GM12878 (cell line): Measurements from ENCODE around the gene SLC10A1. TPM values are rescaled to one million over a fixed set of nuclear protein-coding genes. Genes with fewer than 3 reads are reported as not detected.

ENCODE experiments used
- ATAC-seq: fragments of 200-7000 bp; cut with Tn5 transposase; 3 replicates; pipeline ENCODE4 v1.9.1; 2020; ENCODE audit warnings: mild to moderate bottlenecking, moderate library complexity
- BruUV-seq: library from RNA; stranded (reverse); fragments of 400-500 nt; replicated peaks from 2 replicates; lab custom pipeline; 2021; lab: Mats Ljungman, UMichigan
- CTCF ChIA-PET: fragments of 300-600 bp; sonication (Branson Sonifier 250); formaldehyde crosslinking; extraction: SDS; loops from one replicate; lab custom pipeline; 2021; ENCODE audit warnings: inconsistent platforms; lab: Yijun Ruan, JAX
- POLR2A ChIA-PET: fragments of 350-600 bp; formaldehyde crosslinking; extraction: SDS; loops from one replicate; lab custom pipeline; 2021; ENCODE audit warnings: inconsistent platforms; lab: Charles Lee
- RAD21 ChIA-PET: fragments of 300-600 bp; sonication (Branson Sonifier 250); formaldehyde crosslinking; loops from one replicate; lab custom pipeline; 2023; ENCODE audit warnings: antibody characterized with exemption; ENCODE audit not compliant: unreplicated experiment; lab: Charles Lee
- SMC1A ChIA-PET: fragments of 300-600 bp; sonication (Branson Sonifier 250); formaldehyde crosslinking; loops from one replicate; lab custom pipeline; 2023; ENCODE audit not compliant: unreplicated experiment, uncharacterized antibody; lab: Charles Lee
- DNase-seq: peaks from one replicate; pipeline ENCODE4 v3.0.0-alpha.2; 2011; ENCODE audit warnings: low read depth, low spot score
- FAIRE-seq: peaks from 3 replicates; lab custom pipeline; 2011; peaks lifted over from hg19 to GRCh38; lab: Jason Lieb, UNC
- H2AFZ ChIP-seq: 2 replicates; pipeline ENCODE4 v1.6.0; 2011; ENCODE audit warnings: low read depth, low read length, control low read depth; ENCODE audit not compliant: control insufficient read depth
- H3K27ac ChIP-seq: 2 replicates; pipeline ENCODE4 v1.5.1; 2011; ENCODE audit warnings: control low read depth; ENCODE audit not compliant: control insufficient read depth, insufficient read depth
- H3K27me3 ChIP-seq, 2 experiments: replicated peaks in 1 of 2; 2 replicates each; pipeline versions ENCODE4 v1.6.0 to v1.6.1; 2011; ENCODE audit warnings: low read length in 1 of 2; ENCODE audit not compliant: control insufficient read depth in 2 of 2, insufficient read depth in 2 of 2
- H3K36me3 ChIP-seq, 2 experiments: 2 replicates each; pipeline ENCODE4 v1.5.1; 2011; ENCODE audit warnings: low read length in 1 of 2; ENCODE audit not compliant: control insufficient read depth in 2 of 2, insufficient read depth in 2 of 2
- H3K4me1 ChIP-seq: 2 replicates; pipeline ENCODE4 v1.6.1; 2011; ENCODE audit warnings: mild to moderate bottlenecking, low read length, moderate library complexity, mixed read lengths; ENCODE audit not compliant: control insufficient read depth, insufficient read depth
- H3K4me2 ChIP-seq: 2 replicates; pipeline ENCODE4 v1.6.0; 2011; ENCODE audit warnings: control low read depth; ENCODE audit not compliant: control insufficient read depth, insufficient read depth
- H3K4me3 ChIP-seq: fragments of 200-600 bp; sonication (generic); 2 replicates; pipeline ENCODE4 v1.5.1; 2016
- H3K79me2 ChIP-seq: 2 replicates; pipeline ENCODE4 v1.6.0; 2011; ENCODE audit warnings: low read length; ENCODE audit not compliant: control insufficient read depth, insufficient read depth
- H3K9ac ChIP-seq: 2 replicates; pipeline ENCODE4 v1.8.0; 2011; ENCODE audit warnings: low read length, control low read depth, mixed read lengths; ENCODE audit not compliant: control insufficient read depth, insufficient read depth
- H3K9me3 ChIP-seq: replicated peaks from 3 replicates; pipeline ENCODE4 v1.5.1; 2011; ENCODE audit warnings: mild to moderate bottlenecking, low read length; ENCODE audit not compliant: control insufficient read depth, insufficient read depth
- H4K20me1 ChIP-seq: 2 replicates; pipeline ENCODE4 v1.6.0; 2011; ENCODE audit not compliant: control insufficient read depth, insufficient read depth
- CEBPB ChIP-seq, 2 experiments: fragments of 150-350 bp in 1 of 2; IDR thresholded peaks; 2 replicates each; pipeline ENCODE4 v1.6.1; 2012 to 2014; ENCODE audit warnings: low read depth in 2 of 2, low read length in 2 of 2, borderline replicate concordance in 1 of 2, inconsistent platforms in 1 of 2
- CREM ChIP-seq: IDR thresholded peaks from 2 replicates; pipeline ENCODE4 v1.6.1; 2014; ENCODE audit warnings: antibody characterized with exemption, low read depth
- HDAC2 ChIP-seq: fragments of 200-600 bp; sonication (generic); IDR thresholded peaks from 2 replicates; pipeline ENCODE4 v1.6.1; 2017
- IKZF2 ChIP-seq, 2 experiments: fragments of 450-650 bp; IDR thresholded peaks; 2 replicates each; pipeline ENCODE4 v1.6.1; 2017; ENCODE audit warnings: mild to moderate bottlenecking in 2 of 2, moderate library complexity in 2 of 2
- JUNB ChIP-seq: IDR thresholded peaks from 2 replicates; pipeline ENCODE4 v1.6.1; 2016; ENCODE audit warnings: antibody characterized with exemption, mild to moderate bottlenecking
- MXI1 ChIP-seq: fragments of 150-350 bp; IDR thresholded peaks from 2 replicates; pipeline ENCODE4 v1.6.1; 2011; ENCODE audit warnings: low read depth, mild to moderate bottlenecking, inconsistent platforms, low read length, improper control_type of control experiment
- NFXL1 ChIP-seq: fragments of 450-650 bp; IDR thresholded peaks from 2 replicates; pipeline ENCODE4 v1.6.1; 2017; ENCODE audit warnings: antibody characterized with exemption, mild to moderate bottlenecking, borderline replicate concordance
- RFX5 ChIP-seq: IDR thresholded peaks from 2 replicates; pipeline ENCODE4 v1.6.1; 2011; ENCODE audit warnings: low read depth, low read length, improper control_type of control experiment
- SMARCA5 ChIP-seq: fragments of 450-650 bp; IDR thresholded peaks from 2 replicates; pipeline ENCODE4 v1.6.1; 2017; ENCODE audit warnings: mild to moderate bottlenecking
- SP1 ChIP-seq: IDR thresholded peaks from one replicate; pipeline ENCODE4 v1.6.1; 2011; ENCODE audit warnings: low read depth, low read length
- TARDBP ChIP-seq: IDR thresholded peaks from 2 replicates; pipeline ENCODE4 v1.6.1; 2016; ENCODE audit warnings: borderline replicate concordance
- ZBTB4 ChIP-seq: fragments of 450-650 bp; formaldehyde crosslinking; IDR thresholded peaks from 2 replicates; pipeline ENCODE4 v1.4.0; 2022; ENCODE audit warnings: mild to moderate bottlenecking, moderate library complexity
- ZSCAN29 ChIP-seq: fragments of 450-650 bp; IDR thresholded peaks from 2 replicates; pipeline ENCODE4 v1.6.1; 2017; ENCODE audit warnings: mild to moderate bottlenecking, moderate library complexity
- WGBS: methylation state at CpG from one replicate; pipeline ENCODE4 v1.1.6; 2016; ENCODE audit warnings: low lambda C conversion rate; ENCODE audit not compliant: insufficient replicate concordance, insufficient coverage; ENCODE audit errors: missing lambda C conversion rate; 5-methylcytosine and 5-hydroxymethylcytosine counted together
- in situ Hi-C: fragments of 300-500 bp; cut with MboI; formaldehyde crosslinking; loops from 9 replicates; pipeline ENCODE4 v1.14.3; 2018; ENCODE audit warnings: mixed read lengths
- intact Hi-C: fragments of 100-400 bp; cut with micrococcal nuclease; formaldehyde crosslinking; loops from one replicate; pipeline ENCODE4 v1.14.2; 2022; ENCODE audit not compliant: unreplicated experiment
- polyA plus RNA-seq, 11 experiments: library from polyadenylated mRNA; depleted of rRNA in 4 of 11; unstranded in 6 of 11; stranded (reverse) in 5 of 11; fragments of >200 nt; fragmentation: Nextera tagmentation in 4 of 11; fragmentation: Illumina TruSeq in 1 of 11; extraction: Ambion mirVana in 4 of 11; extraction: Trizol in 1 of 11; gene quantifications; 1 replicate in 1 of 11; 2 replicates in 10 of 11; pipeline versions ENCODE4 v1.2.1 to v1.2.3, GENCODE V29; 2011 to 2016; ENCODE audit warnings: inconsistent platforms in 2 of 11, missing spikeins in 2 of 11, low read depth in 1 of 11
- total RNA-seq, 4 experiments: library from RNA; depleted of rRNA in 3 of 4; stranded (reverse); fragments of >200 nt in 3 of 4; fragmentation: Illumina TruSeq in 1 of 4; extraction: Trizol in 1 of 4; gene quantifications; 2 replicates each; pipeline versions ENCODE4 v1.2.1 to v1.2.3, GENCODE V29; 2013 to 2021

Gene SLC10A1
- total and polyA plus RNA-seq, 10 of the 15 experiments (the other 5 are each of a cell fraction or from before 2014, with no cell fraction given) = 0.15 to 0.16 TPM; not detected in 8

GRCh38 chr14:69727860-69728259, 69.2 kb downstream of the SLC10A1 start:
- intact Hi-C loops = loop anchor here (1.0 kb wide), 2 partner anchors 125 to 143 kb away; no protein-coding TSS in a partner anchor
- Histone ChIP-seq H3K4me1 (peaks cover 4% of the 10 kb centered on the region; the same call in 1 of the 2 replicates), H3K4me3 (no peak overlapping the region), H3K9ac (no peak overlapping the region), H3K27me3 (no peaks in the 10 kb centered on the region), H3K79me2 (no peaks in the 10 kb centered on the region), H4K20me1 (no peaks in the 10 kb centered on the region), H3K4me2 (no peak overlapping the region), H3K27ac (no peak overlapping the region), H3K36me3 (no peaks in the 10 kb centered on the region), H3K9me3 (no peaks in the 10 kb centered on the region), H2AFZ (no peak overlapping the region)
- BruUV-seq = no TSS peak
- ChIA-PET POLR2A (no interaction called here), RAD21 (interaction anchor here (0.8 to 2.3 kb wide), 9 partner anchors 18 to 143 kb away, joined by 3 to 8 read pairs (median 4); partner anchors contain the start of gene SUSD6), CTCF (interaction anchor here (0.9 to 5.7 kb wide), 11 partner anchors 10 to 153 kb away, joined by 3 to 90 read pairs (median 9); partner anchors contain the start of gene CCDC177), SMC1A (interaction anchor here (0.9 to 7.8 kb wide), 7 partner anchors 14 to 486 kb away, joined by 3 to 85 read pairs (median 5); no protein-coding TSS in a partner anchor)
- whole genome bisulfite sequencing = 71% methylated on average over 4 of the region's 4 CpGs
- in situ Hi-C loops = loop anchor here (5.0 to 25.0 kb wide), 3 partner anchors 121 to 491 kb away; no protein-coding TSS in a partner anchor
- DNase-seq (no peak), ATAC-seq (no peak), FAIRE-seq (no peak)
- peak; percentile 68; the same call in 1 of the 2 replicates for TF ChIP-seq RFX5
- TF ChIP-seq SMARCA5 = no peak

GRCh38 chr14:69726761-69727511, 70.1 kb downstream of the SLC10A1 start:
- ATAC-seq (peak; percentile 97), DNase-seq (peak; percentile 19), FAIRE-seq (peak; percentile 93)
- no peak overlapping the region for H3K27ac ChIP-seq
- no peaks in the 10 kb centered on the region for H3K36me3 ChIP-seq
- ChIA-PET CTCF (interaction anchor here (0.6 to 5.7 kb wide), 19 partner anchors 9 to 384 kb away, joined by 3 to 90 read pairs (median 4); partner anchors contain the start of gene CCDC177), RAD21 (interaction anchor here (0.6 to 2.4 kb wide), 15 partner anchors 13 to 142 kb away, joined by 3 to 38 read pairs (median 3); partner anchors contain the start of gene SUSD6), SMC1A (interaction anchor here (0.5 to 7.8 kb wide), 11 partner anchors 15 to 485 kb away, joined by 3 to 85 read pairs (median 4); no protein-coding TSS in a partner anchor), POLR2A (no interaction called here)
- H2AFZ ChIP-seq = peak overlapping the region; percentile 68
- WGBS = 2% methylated on average over 50 of the region's 51 CpGs
- no peaks in the 10 kb centered on the region for H4K20me1 ChIP-seq
- H3K79me2 ChIP-seq = no peaks in the 10 kb centered on the region
- H3K27me3 ChIP-seq = no peaks in the 10 kb centered on the region
- peak overlapping the region; percentile 47; the same call in 1 of the 2 replicates for H3K9ac ChIP-seq
- in situ Hi-C loops (loop anchor here (5.0 to 25.0 kb wide), 3 partner anchors 120 to 490 kb away; no protein-coding TSS in a partner anchor), intact Hi-C loops (loop anchor here (1.0 kb wide), 2 partner anchors 124 to 142 kb away; no protein-coding TSS in a partner anchor)
- H3K4me3 ChIP-seq = peak overlapping the region; percentile 58; the same call in 1 of the 2 replicates
- H3K9me3 ChIP-seq = no peaks in the 10 kb centered on the region
- no TSS peak for BruUV-seq
- H3K4me1 ChIP-seq = peaks cover 4% of the 10 kb centered on the region; the same call in 1 of the 2 replicates
- peak overlapping the region; percentile 68 for H3K4me2 ChIP-seq
- 0 out of 2 replicates have a peak, but pooled peaks have one; percentile 24 for TF ChIP-seq MXI1
- TF ChIP-seq ZSCAN29 = no peak
- no peak for TF ChIP-seq ZBTB4 (CRISPR knock-in tag)
- TF ChIP-seq CREM = no peak
- TF ChIP-seq SP1 = no peak
- no peak for TF ChIP-seq CEBPB (IDR thresholded peaks at IDR 0.05; ENCODE audit: borderline replicate concordance in 1 of 2, low read depth in 2 of 2, low read length in 2 of 2)
- TF ChIP-seq HDAC2 = no peak
- TF ChIP-seq TARDBP = 0 out of 2 replicates have a peak, but pooled peaks have one; percentile 55
- no peak for TF ChIP-seq IKZF2 (IDR thresholded peaks at IDR 0.05)
- TF ChIP-seq JUNB = no peak
- no peak for TF ChIP-seq NFXL1
